ENCODE data around the gene PROZ. TPM values are rescaled to one million over a fixed set of nuclear protein-coding genes. Genes with fewer than 3 reads are reported as not detected.

Gene PROZ
- total and polyA plus RNA-seq, 12 donors = 0.17 TPM; not detected in 11

- Histone ChIP-seq H3K27ac (no peak overlapping the region), H3K4me3 (no peak overlapping the region), H3K27me3 (peaks cover 14% of the 10 kb centered on the region), H3K9me3 (replicated peaks in 1 of 3) (no peaks in the 10 kb centered on the region), H3K36me3 (replicated peaks in 1 of 2) (no peaks in the 10 kb centered on the region), H3K4me1 (replicated peaks in 1 of 2) (peaks cover 0 to 11% of the 10 kb centered on the region in 2 donors)
- whole genome bisulfite sequencing, 4 donors = 82 to 90% (median 85%) methylated on average over 8 to 17 of the region's 17 CpGs
- DNase-seq = peak in 3 of 7 donors; percentile 6 to 48 (median 9)
- intact Hi-C loops (cut with DNase I) = no loop called here
- no peak for TF ChIP-seq POLR2A (IDR thresholded peaks at IDR 0.05)
- TF ChIP-seq CTCF (IDR thresholded peaks at IDR 0.05) = no peak
These were observed 43.7 kb upstream of the PROZ start for GRCh38 chr13:113114511-113115362.

GRCh38 chr13:113115363-113116205, 42.9 kb upstream of the PROZ start:
- Histone ChIP-seq H3K4me1 (replicated peaks in 1 of 2) (peaks cover 0 to 4% of the 10 kb centered on the region in 2 donors), H3K4me3 (no peak overlapping the region), H3K27me3 (peaks cover 5% of the 10 kb centered on the region), H3K36me3 (replicated peaks in 1 of 2) (no peaks in the 10 kb centered on the region), H3K27ac (no peak overlapping the region), H3K9me3 (replicated peaks in 1 of 3) (no peaks in the 10 kb centered on the region)
- intact Hi-C loops (cut with DNase I) = no loop called here
- WGBS, 4 donors = 80 to 100% (median 87%) methylated on average over 3 to 21 of the region's 21 CpGs
- peak in 3 of 7 donors; percentile 5 to 38 (median 6) for DNase-seq
- no peak for TF ChIP-seq POLR2A (IDR thresholded peaks at IDR 0.05)
- no peak for TF ChIP-seq CTCF (IDR thresholded peaks at IDR 0.05)

- TF ChIP-seq CTCF (IDR thresholded peaks at IDR 0.05) (no peak), POLR2A (IDR thresholded peaks at IDR 0.05) (no peak)
These were observed 42.1 kb upstream of the PROZ start for GRCh38 chr13:113116206-113116800.

GRCh38 chr13:113116871-113117271, 41.6 kb upstream of the PROZ start:
- H3K27ac ChIP-seq = no peak overlapping the region
- no peaks in the 10 kb centered on the region for H3K9me3 ChIP-seq (replicated peaks in 1 of 3)
- peak in 2 of 7 donors; percentile 9 to 21 for DNase-seq
- no peaks in the 10 kb centered on the region for H3K36me3 ChIP-seq (replicated peaks in 1 of 2)
- TF ChIP-seq CTCF (IDR thresholded peaks at IDR 0.05) = no peak
- no peak for TF ChIP-seq POLR2A (IDR thresholded peaks at IDR 0.05)
- no peaks in the 10 kb centered on the region for H3K27me3 ChIP-seq
- H3K4me1 ChIP-seq (replicated peaks in 1 of 2) = no peaks in the 10 kb centered on the region
- no peak overlapping the region for H3K4me3 ChIP-seq
- 81 to 88% (median 84%) methylated on average over 10 of the region's 10 CpGs for WGBS, 4 donors
- intact Hi-C loops (cut with DNase I) = no loop called here

More at GRCh38 chr13:113116206-113116800, 42.1 kb upstream of the PROZ start:
- Histone ChIP-seq H3K36me3 (replicated peaks in 1 of 2) (no peaks in the 10 kb centered on the region), H3K4me3 (no peak overlapping the region), H3K27ac (no peak overlapping the region), H3K4me1 (replicated peaks in 1 of 2) (no peaks in the 10 kb centered on the region), H3K9me3 (replicated peaks in 1 of 3) (no peaks in the 10 kb centered on the region), H3K27me3 (no peaks in the 10 kb centered on the region)
- WGBS, 4 donors = 85 to 89% (median 87%) methylated on average over 6 to 10 of the region's 10 CpGs
- peak in 1 of 7 donors; percentile 9 for DNase-seq
- intact Hi-C loops (cut with DNase I) = no loop called here
